Measurements from ENCODE around the gene INF2.

- TF ChIP-seq POLR2AphosphoS5 (IDR thresholded peaks at IDR 0.05) (no peak), CTCF (IDR thresholded peaks at IDR 0.05) (no peak), POLR2A (IDR thresholded peaks at IDR 0.05) (no peak), EP300 (IDR thresholded peaks at IDR 0.05) (no peak)
Measured at GRCh38 chr14:104712881-104713734, 23.7 kb downstream of the INF2 start.

Data from upper lobe of left lung (tissue), 4 donors.